ENCODE data around the gene STYXL1.

- TF ChIP-seq, protein P1, sequence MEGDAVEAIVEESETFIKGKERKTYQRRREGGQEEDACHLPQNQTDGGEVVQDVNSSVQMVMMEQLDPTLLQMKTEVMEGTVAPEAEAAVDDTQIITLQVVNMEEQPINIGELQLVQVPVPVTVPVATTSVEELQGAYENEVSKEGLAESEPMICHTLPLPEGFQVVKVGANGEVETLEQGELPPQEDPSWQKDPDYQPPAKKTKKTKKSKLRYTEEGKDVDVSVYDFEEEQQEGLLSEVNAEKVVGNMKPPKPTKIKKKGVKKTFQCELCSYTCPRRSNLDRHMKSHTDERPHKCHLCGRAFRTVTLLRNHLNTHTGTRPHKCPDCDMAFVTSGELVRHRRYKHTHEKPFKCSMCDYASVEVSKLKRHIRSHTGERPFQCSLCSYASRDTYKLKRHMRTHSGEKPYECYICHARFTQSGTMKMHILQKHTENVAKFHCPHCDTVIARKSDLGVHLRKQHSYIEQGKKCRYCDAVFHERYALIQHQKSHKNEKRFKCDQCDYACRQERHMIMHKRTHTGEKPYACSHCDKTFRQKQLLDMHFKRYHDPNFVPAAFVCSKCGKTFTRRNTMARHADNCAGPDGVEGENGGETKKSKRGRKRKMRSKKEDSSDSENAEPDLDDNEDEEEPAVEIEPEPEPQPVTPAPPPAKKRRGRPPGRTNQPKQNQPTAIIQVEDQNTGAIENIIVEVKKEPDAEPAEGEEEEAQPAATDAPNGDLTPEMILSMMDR (conservative IDR thresholded peaks at IDR 0.05 in 1 of 2, IDR thresholded peaks at IDR 0.05 in 1 of 2; ENCODE audit: extremely low read depth in 1 of 2, insufficient read depth in 1 of 2, low read depth in 1 of 2, low read length in 2 of 2) = no peak
- TF ChIP-seq EZH2 (IDR thresholded peaks at IDR 0.05; ENCODE audit: borderline replicate concordance, low read length) = no peak
Measured at GRCh38 chr7:75981453-75982305, 66.1 kb downstream of the STYXL1 start.

All from mammary epithelial cell (primary cell).